MCF 10A (cell line): ENCODE results near the gene TRPM3. TPM values are rescaled to one million over a fixed set of nuclear protein-coding genes. Genes with fewer than 3 reads are reported as not detected.

Experiments used
- BruUV-seq: library from RNA; stranded (reverse); fragments of 400-500 nt; replicated peaks from 2 replicates; lab custom pipeline; 2021; lab: Mats Ljungman, UMichigan
- CTCF ChIA-PET: fragments of 300-600 bp; sonication (Branson Sonifier 250); formaldehyde crosslinking; extraction: SDS; loops from one replicate; lab custom pipeline; 2021; ENCODE audit warnings: antibody characterized with exemption, inconsistent platforms; lab: Yijun Ruan, JAX
- POLR2A ChIA-PET: fragments of 300-600, 350-650 bp; sonication (Branson Sonifier 250); formaldehyde crosslinking; extraction: SDS; loops from one replicate; lab custom pipeline; 2020; ENCODE audit warnings: antibody characterized with exemption, inconsistent platforms; lab: Yijun Ruan, JAX
- DNase-seq: peaks from one replicate; pipeline ENCODE4 v3.0.0-alpha.2; 2018; ENCODE audit not compliant: unreplicated experiment
- H3K27ac Mint-ChIP-seq: one replicate; pipeline ENCODE4 v1.8.0; 2022; ENCODE audit warnings: mild to moderate bottlenecking, low read depth, mixed read lengths; ENCODE audit not compliant: unreplicated experiment
- H3K27me3 Mint-ChIP-seq: one replicate; pipeline ENCODE4 v1.8.0; 2022; ENCODE audit warnings: mixed read lengths; ENCODE audit not compliant: insufficient read depth, unreplicated experiment
- H3K36me3 Mint-ChIP-seq: one replicate; pipeline ENCODE4 v1.8.0; 2022; ENCODE audit warnings: mild to moderate bottlenecking, moderate library complexity, mixed read lengths; ENCODE audit not compliant: insufficient read depth, unreplicated experiment
- H3K4me1 Mint-ChIP-seq: one replicate; pipeline ENCODE4 v1.8.0; 2022; ENCODE audit warnings: mixed read lengths; ENCODE audit not compliant: insufficient read depth, unreplicated experiment
- H3K4me3 Mint-ChIP-seq: one replicate; pipeline ENCODE4 v1.8.0; 2022; ENCODE audit warnings: mild to moderate bottlenecking, moderate library complexity, mixed read lengths; ENCODE audit not compliant: unreplicated experiment
- H3K9me3 Mint-ChIP-seq: one replicate; pipeline ENCODE4 v1.8.0; 2022; ENCODE audit warnings: mixed read lengths; ENCODE audit not compliant: unreplicated experiment
- intact Hi-C: fragments of 100-400 bp; cut with micrococcal nuclease; formaldehyde crosslinking; loops from 2 replicates; pipeline ENCODE4 v1.14.1; 2022
- total RNA-seq: library from RNA; stranded (reverse); gene quantifications from 2 replicates; pipeline ENCODE4 v1.2.3, GENCODE V29; 2022
- TF ChIP-seq, protein P1 (sequence below): fragments of 200-600 bp; IDR thresholded peaks from one replicate; pipeline ENCODE4 v1.8.0; 2022; ENCODE audit warnings: antibody characterized with exemption, mild to moderate bottlenecking; ENCODE audit not compliant: unreplicated experiment

The TRPM3 gene
- total RNA-seq, 1 experiment from 2014 or later = 0.44 TPM

DNA sequence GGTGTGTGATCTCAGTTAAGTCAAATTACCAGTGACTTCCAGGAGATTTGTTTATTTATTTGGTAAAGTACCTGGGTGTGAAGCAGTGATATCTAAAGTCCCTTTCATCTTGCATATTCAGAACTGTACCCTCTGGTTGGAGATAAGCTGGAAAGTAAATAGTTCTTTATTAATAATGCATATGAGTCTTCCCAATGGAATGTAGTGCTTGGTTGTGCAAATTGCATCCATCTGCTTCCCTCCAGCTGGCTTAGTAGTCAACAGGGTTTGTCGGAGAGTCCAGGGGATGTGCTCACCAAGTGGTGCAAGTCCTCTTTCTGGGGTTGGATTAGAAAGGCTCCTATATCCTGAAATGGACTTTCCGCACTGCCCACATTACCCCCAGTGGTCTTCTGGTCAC, 42.0 kb downstream of the TRPM3 start:
- H3K27me3 Mint-ChIP-seq = peaks cover 54% of the 10 kb centered on the region
- BruUV-seq = no TSS peak
- no peak overlapping the region for H3K4me3 Mint-ChIP-seq
- no peaks in the 10 kb centered on the region for H3K4me1 Mint-ChIP-seq
- no peak for DNase-seq
- intact Hi-C loops = no loop called here
- H3K9me3 Mint-ChIP-seq = no peaks in the 10 kb centered on the region
- POLR2A ChIA-PET = no interaction called here
- CTCF ChIA-PET = interaction anchor here (0.7 kb wide), 1 partner anchor 26 kb away, joined by 3 read pairs; no protein-coding TSS in a partner anchor
- TF ChIP-seq, protein P1, sequence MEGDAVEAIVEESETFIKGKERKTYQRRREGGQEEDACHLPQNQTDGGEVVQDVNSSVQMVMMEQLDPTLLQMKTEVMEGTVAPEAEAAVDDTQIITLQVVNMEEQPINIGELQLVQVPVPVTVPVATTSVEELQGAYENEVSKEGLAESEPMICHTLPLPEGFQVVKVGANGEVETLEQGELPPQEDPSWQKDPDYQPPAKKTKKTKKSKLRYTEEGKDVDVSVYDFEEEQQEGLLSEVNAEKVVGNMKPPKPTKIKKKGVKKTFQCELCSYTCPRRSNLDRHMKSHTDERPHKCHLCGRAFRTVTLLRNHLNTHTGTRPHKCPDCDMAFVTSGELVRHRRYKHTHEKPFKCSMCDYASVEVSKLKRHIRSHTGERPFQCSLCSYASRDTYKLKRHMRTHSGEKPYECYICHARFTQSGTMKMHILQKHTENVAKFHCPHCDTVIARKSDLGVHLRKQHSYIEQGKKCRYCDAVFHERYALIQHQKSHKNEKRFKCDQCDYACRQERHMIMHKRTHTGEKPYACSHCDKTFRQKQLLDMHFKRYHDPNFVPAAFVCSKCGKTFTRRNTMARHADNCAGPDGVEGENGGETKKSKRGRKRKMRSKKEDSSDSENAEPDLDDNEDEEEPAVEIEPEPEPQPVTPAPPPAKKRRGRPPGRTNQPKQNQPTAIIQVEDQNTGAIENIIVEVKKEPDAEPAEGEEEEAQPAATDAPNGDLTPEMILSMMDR = no peak
- no peaks in the 10 kb centered on the region for H3K36me3 Mint-ChIP-seq
- H3K27ac Mint-ChIP-seq = no peak overlapping the region

DNA sequence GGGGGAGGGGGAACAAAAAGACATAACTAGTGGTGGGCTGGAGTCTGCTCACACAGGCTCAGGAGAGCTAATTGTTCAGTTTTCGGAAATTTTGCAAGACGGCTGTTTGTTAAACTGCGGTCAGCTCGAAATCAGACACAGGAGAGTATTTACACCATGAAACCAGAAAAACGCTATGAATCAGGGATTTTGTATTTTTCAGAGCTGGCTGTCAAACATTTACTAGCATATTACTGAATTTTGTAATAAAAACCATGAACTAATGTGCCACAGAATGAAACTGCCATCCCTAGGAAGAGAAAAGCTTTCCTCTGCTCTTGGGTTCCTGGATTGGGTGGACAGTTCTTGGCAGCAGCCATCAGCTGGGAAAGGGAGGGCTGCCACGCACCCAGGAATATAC, 45.3 kb downstream of the TRPM3 start:
- ChIA-PET POLR2A (no interaction called here), CTCF (no interaction called here)
- TF ChIP-seq, protein P1 = no peak
- Mint-ChIP-seq H3K27me3 (peaks cover 32% of the 10 kb centered on the region), H3K27ac (no peak overlapping the region), H3K4me3 (no peak overlapping the region), H3K9me3 (no peaks in the 10 kb centered on the region), H3K4me1 (no peaks in the 10 kb centered on the region), H3K36me3 (no peaks in the 10 kb centered on the region)
- no peak for DNase-seq
- intact Hi-C loops = no loop called here
- no TSS peak for BruUV-seq

DNA sequence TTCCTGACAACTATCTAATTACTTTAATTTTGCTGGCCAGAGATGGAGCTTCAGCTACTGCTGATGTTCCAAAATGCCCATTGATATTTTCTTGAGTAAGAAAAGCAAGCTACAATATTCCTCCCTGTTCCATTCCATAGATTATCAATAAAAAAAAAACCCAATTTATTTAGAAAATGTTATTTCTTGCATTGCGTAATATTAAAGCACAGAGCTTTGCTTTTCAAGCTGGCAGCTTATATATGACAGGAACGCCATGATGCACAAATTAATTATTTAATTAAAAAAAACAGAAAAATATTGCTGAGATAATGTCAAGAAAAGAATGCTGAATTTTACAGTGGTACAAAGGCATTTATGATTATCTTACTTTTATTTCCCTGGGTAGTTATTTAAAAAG, 47.9 kb downstream of the TRPM3 start:
- DNase-seq = no peak
- POLR2A ChIA-PET = no interaction called here
- no peaks in the 10 kb centered on the region for H3K36me3 Mint-ChIP-seq
- peaks cover 30% of the 10 kb centered on the region for H3K27me3 Mint-ChIP-seq
- H3K27ac Mint-ChIP-seq = no peak overlapping the region
- no peaks in the 10 kb centered on the region for H3K9me3 Mint-ChIP-seq
- no TSS peak for BruUV-seq
- no peaks in the 10 kb centered on the region for H3K4me1 Mint-ChIP-seq
- CTCF ChIA-PET = interaction anchor here (0.6 kb wide), 2 partner anchors 19 to 62 kb away, joined by 3 to 4 read pairs; no protein-coding TSS in a partner anchor
- intact Hi-C loops = no loop called here
- TF ChIP-seq, protein P1 = no peak
- H3K4me3 Mint-ChIP-seq = no peak overlapping the region

DNA sequence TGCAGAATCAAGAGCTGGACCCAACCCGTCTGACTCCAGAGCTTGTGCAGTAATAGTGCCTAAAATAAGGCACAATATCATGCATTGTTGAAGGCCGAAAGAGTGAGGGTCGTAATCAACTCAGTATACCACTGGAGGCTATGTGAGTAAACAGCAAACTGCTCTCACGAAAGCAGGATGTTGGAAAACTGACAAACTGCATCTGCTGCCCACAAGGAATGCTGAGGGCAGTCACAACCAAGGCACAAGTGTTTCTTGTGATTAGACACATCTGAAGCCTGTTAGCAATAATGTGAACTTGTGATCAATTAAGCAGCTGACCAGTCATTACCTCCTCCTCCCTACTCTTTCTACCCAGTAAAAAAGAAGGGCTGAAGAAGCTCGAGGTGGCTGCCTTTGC, 48.8 kb downstream of the TRPM3 start:
- Mint-ChIP-seq H3K4me3 (no peak overlapping the region), H3K27me3 (peaks cover 35% of the 10 kb centered on the region), H3K4me1 (no peaks in the 10 kb centered on the region), H3K27ac (no peak overlapping the region), H3K36me3 (no peaks in the 10 kb centered on the region), H3K9me3 (no peaks in the 10 kb centered on the region)
- ChIA-PET CTCF (no interaction called here), POLR2A (no interaction called here)
- DNase-seq = no peak
- no TSS peak for BruUV-seq
- TF ChIP-seq, protein P1 = no peak
- intact Hi-C loops = no loop called here
